OCI-LY3 (cell line): Measurements from ENCODE around the gene CTNNB1.

ENCODE experiments used
- H2AFZ ChIP-seq: fragments of 200-600, 300-600 bp; shearing (Covaris generic); 2 replicates; pipeline ENCODE4 v1.6.0; 2014; ENCODE audit warnings: antibody characterized with exemption, low read depth, low read length
- H3K27ac ChIP-seq: fragments of 200-600, 300-600 bp; sonication (generic); 2 replicates; pipeline ENCODE4 v1.5.1; 2014; ENCODE audit warnings: mild to moderate bottlenecking, low read length, moderate library complexity, mixed read lengths
- H3K27me3 ChIP-seq: fragments of 200-600, 300-600 bp; sonication (generic); 2 replicates; pipeline ENCODE4 v1.6.1; 2014; ENCODE audit warnings: low read depth, low read length, mixed read lengths
- H3K36me3 ChIP-seq: fragments of 200-600, 300-600 bp; sonication (generic); replicated peaks from 2 replicates; pipeline ENCODE3; 2014; ENCODE audit warnings: low read depth, low read length, mixed read lengths
- H3K4me1 ChIP-seq: fragments of 300-600, 200-600 bp; sonication (generic); 2 replicates; pipeline ENCODE4 v1.6.1; 2014; ENCODE audit warnings: low read length, mixed read lengths
- H3K4me2 ChIP-seq: fragments of 200-600, 300-600 bp; sonication (generic); 2 replicates; pipeline ENCODE4 v1.6.1; 2014; ENCODE audit warnings: low read length, mixed read lengths
- H3K4me3 ChIP-seq: fragments of 300-600, 200-600 bp; sonication (generic); 2 replicates; pipeline ENCODE4 v1.5.1; 2014; ENCODE audit warnings: antibody characterized with exemption, mild to moderate bottlenecking, low read length, moderate library complexity
- H3K79me2 ChIP-seq: fragments of 300-600, 200-600 bp; shearing (Covaris generic); 2 replicates; pipeline ENCODE4 v1.6.1; 2014; ENCODE audit warnings: mild to moderate bottlenecking, low read length, mixed read lengths
- H3K9ac ChIP-seq: fragments of 300-600, 200-600 bp; shearing (Covaris generic); 2 replicates; pipeline ENCODE4 v1.6.0; 2014; ENCODE audit warnings: mild to moderate bottlenecking, low read length, moderate library complexity
- H3K9me3 ChIP-seq: fragments of 200-600, 300-600 bp; shearing (Covaris generic); 2 replicates; pipeline ENCODE4 v1.6.1; 2014; ENCODE audit warnings: low read length, mixed read lengths; ENCODE audit not compliant: insufficient read depth
- H4K20me1 ChIP-seq: fragments of 200-600, 300-600 bp; sonication (generic); 2 replicates; pipeline ENCODE4 v1.6.1; 2016; ENCODE audit warnings: low read length, mixed read lengths; ENCODE audit not compliant: insufficient read depth
- EZH2phosphoT487 ChIP-seq: fragments of 200-600 bp; shearing (Covaris generic); IDR thresholded peaks from 2 replicates; pipeline ENCODE4 v1.6.1; 2018; ENCODE audit warnings: antibody characterized with exemption, mixed run types, low read depth
- TF ChIP-seq, protein P1 (sequence below): fragments of 200-600, 300-600 bp; sonication (generic); IDR thresholded peaks from 2 replicates; pipeline ENCODE4 v1.5.1; 2014; ENCODE audit warnings: antibody characterized with exemption, low read length, low read depth

CTNNB1 gene

DNA sequence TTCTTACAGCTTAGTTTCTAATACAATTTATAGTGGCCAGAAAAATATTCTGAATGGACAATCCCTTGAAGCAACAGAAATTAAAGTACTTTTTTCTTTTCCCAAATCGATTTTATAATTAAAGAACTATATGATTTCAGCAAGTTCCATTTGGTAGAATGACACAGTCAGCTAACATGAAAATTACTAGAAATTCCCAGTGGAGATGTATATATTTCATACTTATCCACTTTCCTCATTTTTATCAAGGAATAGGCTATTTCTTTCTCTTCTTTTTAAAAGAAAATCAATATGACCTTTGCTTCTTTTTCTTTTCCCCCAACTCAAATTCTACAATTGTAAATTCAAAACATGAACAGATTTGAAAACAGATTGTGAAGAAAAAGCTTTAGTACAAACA is 6.4 kb upstream of the CTNNB1 start:
- Histone ChIP-seq H3K27me3 (peaks cover 19% of the 10 kb centered on the region), H2AFZ (no peak overlapping the region), H3K27ac (no peak overlapping the region), H3K4me3 (no peak overlapping the region), H3K79me2 (no peaks in the 10 kb centered on the region), H3K9ac (no peak overlapping the region), H3K36me3 (no peaks in the 10 kb centered on the region), H4K20me1 (no peaks in the 10 kb centered on the region), H3K4me2 (no peak overlapping the region), H3K9me3 (no peaks in the 10 kb centered on the region), H3K4me1 (peaks cover 24% of the 10 kb centered on the region)
- TF ChIP-seq EZH2phosphoT487 = no peak
- TF ChIP-seq, protein P1, sequence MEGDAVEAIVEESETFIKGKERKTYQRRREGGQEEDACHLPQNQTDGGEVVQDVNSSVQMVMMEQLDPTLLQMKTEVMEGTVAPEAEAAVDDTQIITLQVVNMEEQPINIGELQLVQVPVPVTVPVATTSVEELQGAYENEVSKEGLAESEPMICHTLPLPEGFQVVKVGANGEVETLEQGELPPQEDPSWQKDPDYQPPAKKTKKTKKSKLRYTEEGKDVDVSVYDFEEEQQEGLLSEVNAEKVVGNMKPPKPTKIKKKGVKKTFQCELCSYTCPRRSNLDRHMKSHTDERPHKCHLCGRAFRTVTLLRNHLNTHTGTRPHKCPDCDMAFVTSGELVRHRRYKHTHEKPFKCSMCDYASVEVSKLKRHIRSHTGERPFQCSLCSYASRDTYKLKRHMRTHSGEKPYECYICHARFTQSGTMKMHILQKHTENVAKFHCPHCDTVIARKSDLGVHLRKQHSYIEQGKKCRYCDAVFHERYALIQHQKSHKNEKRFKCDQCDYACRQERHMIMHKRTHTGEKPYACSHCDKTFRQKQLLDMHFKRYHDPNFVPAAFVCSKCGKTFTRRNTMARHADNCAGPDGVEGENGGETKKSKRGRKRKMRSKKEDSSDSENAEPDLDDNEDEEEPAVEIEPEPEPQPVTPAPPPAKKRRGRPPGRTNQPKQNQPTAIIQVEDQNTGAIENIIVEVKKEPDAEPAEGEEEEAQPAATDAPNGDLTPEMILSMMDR = no peak

DNA sequence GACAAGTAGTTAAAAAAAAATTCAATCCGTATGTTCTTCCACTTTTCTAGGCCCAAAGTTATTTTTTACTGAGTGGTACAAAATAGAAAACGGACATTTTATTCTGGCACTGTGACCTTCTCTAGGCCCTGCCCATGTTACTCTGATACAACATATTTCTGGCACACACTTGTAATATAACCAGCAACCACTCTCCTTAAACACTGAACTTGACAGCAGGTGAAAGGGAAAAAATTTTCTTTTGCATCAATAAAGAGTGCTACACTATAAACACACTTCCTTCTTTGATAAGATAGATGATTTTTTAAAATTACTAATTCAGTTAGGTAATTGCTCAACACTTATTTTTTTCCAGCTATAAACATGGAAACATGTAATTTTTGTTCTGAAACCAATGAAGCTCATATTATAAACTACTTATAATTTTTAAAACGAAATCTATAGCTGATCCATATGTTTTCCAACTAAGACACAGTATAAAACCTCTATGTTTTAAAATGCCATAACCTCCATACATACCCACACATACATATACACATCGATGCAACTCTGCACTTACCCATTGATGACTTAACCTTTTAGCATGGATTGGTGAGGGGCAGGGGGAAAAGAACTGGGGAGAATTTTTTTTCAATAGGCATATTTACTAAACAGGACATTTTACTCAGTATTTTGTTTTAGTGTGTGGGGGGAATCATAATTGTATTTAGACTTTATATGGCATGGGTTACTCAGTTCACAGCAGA is 5.3 kb upstream of the CTNNB1 start:
- Histone ChIP-seq H3K27ac (no peak overlapping the region), H3K4me3 (no peak overlapping the region), H4K20me1 (no peaks in the 10 kb centered on the region), H3K36me3 (no peaks in the 10 kb centered on the region), H3K4me1 (peaks cover 18% of the 10 kb centered on the region), H2AFZ (no peak overlapping the region), H3K9me3 (no peaks in the 10 kb centered on the region), H3K79me2 (no peaks in the 10 kb centered on the region; the same call in 1 of the 2 replicates), H3K27me3 (peaks cover 22% of the 10 kb centered on the region), H3K4me2 (no peak overlapping the region), H3K9ac (no peak overlapping the region)
- TF ChIP-seq EZH2phosphoT487 = no peak
- TF ChIP-seq, protein P1 = no peak

DNA sequence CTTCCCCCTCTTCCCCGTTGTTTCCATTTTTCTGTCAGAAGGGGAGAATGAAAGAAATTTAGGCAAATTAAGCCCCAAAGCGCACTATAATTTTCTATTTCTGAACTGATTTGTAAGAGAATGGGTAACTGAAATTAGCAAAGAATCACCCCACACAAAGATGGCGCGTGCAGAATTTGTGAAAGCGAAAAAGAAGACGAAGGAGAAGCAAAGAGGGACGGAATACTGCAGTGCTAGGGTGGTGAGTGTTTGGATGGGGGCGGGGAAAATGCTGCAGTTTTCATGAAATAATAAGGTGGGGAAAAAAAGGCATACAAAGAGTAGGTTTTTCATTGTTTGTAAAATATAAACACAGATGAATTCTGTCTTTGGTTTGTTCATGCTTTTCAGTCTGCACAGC is 4.6 kb upstream of the CTNNB1 start:
- Histone ChIP-seq H3K9me3 (no peaks in the 10 kb centered on the region), H3K4me2 (no peak overlapping the region), H3K4me1 (peaks cover 15% of the 10 kb centered on the region), H3K27me3 (peaks cover 22% of the 10 kb centered on the region), H2AFZ (no peak overlapping the region), H3K27ac (no peak overlapping the region), H3K4me3 (no peak overlapping the region), H3K79me2 (peaks cover 4% of the 10 kb centered on the region), H3K36me3 (no peaks in the 10 kb centered on the region), H3K9ac (no peak overlapping the region), H4K20me1 (no peaks in the 10 kb centered on the region)
- no peak for TF ChIP-seq EZH2phosphoT487
- TF ChIP-seq, protein P1 = no peak

DNA sequence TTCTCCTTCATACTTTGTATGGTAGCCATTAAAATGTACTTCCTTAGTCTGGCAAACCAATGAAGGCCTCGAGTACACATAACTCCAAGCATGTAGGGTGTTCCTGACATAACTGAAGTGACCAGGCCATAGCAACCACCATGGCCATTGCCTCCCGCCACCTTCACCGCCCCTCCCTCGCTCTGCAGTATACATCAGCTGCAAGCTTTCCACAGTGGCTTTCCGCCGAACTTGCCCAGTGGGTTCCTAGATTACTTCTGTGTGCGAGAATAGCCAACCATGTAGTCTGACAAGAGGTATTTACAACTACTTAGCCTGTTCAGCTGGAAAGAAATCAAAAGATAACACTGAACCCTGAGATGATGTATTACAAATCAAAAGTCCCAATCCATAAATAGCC is 3.4 kb upstream of the CTNNB1 start:
- H3K27ac ChIP-seq = no peak overlapping the region
- peaks cover 10% of the 10 kb centered on the region for H4K20me1 ChIP-seq
- no peak overlapping the region for H3K4me3 ChIP-seq
- no peaks in the 10 kb centered on the region for H3K9me3 ChIP-seq
- no peaks in the 10 kb centered on the region for H3K36me3 ChIP-seq
- no peak overlapping the region for H3K4me2 ChIP-seq
- H3K27me3 ChIP-seq = peaks cover 22% of the 10 kb centered on the region
- H3K4me1 ChIP-seq = peaks cover 6% of the 10 kb centered on the region
- H3K9ac ChIP-seq = no peak overlapping the region
- H3K79me2 ChIP-seq = peaks cover 16% of the 10 kb centered on the region
- no peak for TF ChIP-seq EZH2phosphoT487
- TF ChIP-seq, protein P1 = no peak
- no peak overlapping the region for H2AFZ ChIP-seq
